IPS DF 4.7 (cell line): ENCODE measurements around the gene KIF6.

ENCODE experiments used
- DNase-seq: peaks from one replicate; pipeline ENCODE4 v3.0.0-alpha.2; 2013; ENCODE audit warnings: low spot score; ENCODE audit errors: extremely low read depth

The KIF6 gene

DNA sequence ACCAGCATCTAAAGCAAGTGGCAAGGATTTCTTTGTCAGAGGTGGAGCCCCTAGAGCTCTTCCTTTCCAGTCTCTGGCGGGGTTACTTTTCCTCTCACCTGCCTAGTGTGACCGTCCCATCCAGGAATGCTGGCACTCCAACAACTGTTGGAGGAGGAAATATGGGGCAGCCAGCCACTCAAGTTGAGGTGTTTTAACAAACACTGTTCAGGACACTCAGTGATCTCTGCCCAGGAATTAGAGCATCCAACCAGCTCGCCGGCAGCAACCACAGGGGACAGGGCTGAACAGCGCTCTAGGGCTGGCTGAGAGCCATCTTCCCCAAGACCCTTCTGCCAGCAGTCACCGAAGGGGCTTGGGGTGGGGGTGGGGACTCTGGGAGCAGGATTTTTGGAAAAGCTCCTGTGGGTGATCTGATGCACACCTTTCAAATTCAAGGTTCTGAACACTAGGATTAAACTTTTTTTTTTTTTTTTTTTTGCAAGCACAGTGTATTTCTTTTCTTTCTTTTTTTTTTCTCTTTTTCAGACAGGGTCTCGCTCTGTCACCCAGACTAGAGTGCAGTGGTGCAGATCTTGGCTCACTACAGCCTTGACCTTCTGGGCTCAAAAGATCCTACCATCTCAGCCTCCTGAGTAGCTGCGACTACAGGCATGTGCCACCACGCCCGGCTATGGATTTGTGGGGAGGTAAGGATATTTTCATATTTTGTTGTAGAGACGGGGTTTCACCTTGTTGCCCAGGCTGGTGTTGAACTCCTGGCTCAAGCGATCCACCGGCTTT is 374.3 kb downstream of the KIF6 start:
- DNase-seq, result no peak

DNA sequence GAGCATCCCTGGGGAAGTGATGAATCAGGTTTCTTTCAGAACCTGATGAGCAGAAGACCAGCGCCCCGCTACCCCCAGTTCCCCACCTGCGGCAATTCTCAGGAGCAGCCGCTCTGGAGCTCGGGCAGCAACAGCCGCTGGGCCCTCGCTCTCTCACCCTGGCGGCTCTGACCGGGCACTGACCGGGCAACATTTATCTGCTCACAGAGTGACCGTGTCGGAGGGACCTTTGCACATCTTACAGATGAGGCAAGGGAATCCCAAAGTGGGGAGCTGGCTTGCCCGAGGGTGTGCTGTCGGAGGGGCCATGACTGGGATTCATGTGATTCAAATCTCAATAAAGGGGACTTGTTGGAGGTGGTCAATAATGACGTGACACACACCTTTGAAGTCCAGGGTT is 376.5 kb downstream of the KIF6 start:
- DNase-seq, result no peak

DNA sequence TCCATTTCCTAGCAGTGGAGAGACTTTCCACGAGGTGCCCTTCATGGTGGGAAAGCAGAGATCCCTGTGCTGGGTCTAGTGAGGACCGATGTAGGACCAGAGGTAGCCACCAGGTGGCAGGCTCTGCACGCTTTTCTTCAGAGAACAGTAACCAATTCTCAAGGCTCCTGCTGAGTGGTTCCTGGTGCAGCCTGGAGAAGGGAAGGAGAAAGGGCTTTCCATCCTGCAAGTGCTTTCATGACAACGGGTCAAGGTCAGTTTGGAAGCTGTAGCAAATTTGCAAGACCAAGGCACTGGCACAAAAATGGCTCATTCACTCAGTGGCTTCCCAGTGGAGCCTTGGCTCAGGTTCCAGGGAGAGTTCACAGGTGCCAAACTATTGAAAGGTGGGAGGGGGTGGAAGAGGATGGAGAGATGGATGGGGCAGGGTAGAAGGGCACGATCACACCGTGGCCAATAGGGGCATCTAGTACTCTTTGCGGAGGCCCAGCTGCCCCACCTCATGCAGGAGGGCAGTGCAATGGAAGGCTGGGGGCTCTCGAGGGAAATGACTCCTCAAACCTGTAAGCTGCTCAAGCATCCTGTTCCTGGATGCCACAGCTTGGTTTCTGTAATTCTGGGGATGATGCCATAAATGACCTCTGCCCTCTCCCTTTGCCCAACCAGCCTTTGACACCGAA is 377.2 kb downstream of the KIF6 start:
- peak; percentile 85 for DNase-seq

GRCh38 chr6:39347206-39347605 is 378.0 kb downstream of the KIF6 start:
- DNase-seq, result no peak

GRCh38 chr6:39344821-39345280 is 380.4 kb downstream of the KIF6 start:
- DNase-seq, result no peak

GRCh38 chr6:39343396-39343870 is 381.8 kb downstream of the KIF6 start:
- DNase-seq, result no peak

DNA sequence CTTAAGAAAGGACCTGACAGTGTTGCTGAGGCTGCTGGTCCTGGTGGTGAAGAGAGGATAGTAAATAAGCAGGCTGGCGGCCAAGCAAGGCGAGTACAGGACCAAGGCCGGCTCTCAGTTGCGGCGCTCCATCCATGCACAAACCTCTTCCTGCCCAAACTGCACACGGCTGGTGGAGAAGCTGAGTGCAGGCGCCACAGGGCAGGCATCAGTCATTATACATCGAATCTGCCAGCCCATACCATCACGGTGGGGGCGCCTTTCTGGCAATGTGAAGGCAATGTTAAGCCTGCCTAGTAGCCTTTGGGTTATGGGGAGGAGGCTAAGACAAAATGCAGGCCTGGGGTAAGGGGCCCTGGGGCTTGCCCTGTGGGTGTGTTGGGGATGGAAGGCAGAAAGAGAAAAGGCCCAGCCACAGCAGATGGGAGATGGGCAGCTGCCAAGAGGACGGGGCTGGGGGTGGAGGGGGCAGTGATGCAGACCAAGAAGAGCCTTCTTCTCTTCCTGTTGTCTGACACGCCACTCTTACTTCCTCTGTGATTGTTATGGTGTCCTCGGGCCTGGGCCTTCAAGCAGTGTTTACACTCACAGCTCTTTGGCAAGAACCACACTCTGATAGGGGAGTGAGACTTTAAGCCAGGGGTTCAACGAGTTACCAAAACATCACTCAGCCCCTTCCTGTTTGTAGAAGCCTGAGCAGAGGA is 382.4 kb downstream of the KIF6 start:
- no peak for DNase-seq

- no peak for DNase-seq
Measured at GRCh38 chr6:39341937-39342336, 383.3 kb downstream of the KIF6 start.

GRCh38 chr6:39341352-39341751 is 383.9 kb downstream of the KIF6 start:
- DNase-seq, result no peak

GRCh38 chr6:39339868-39340550 is 385.2 kb downstream of the KIF6 start:
- DNase-seq, result no peak

DNA sequence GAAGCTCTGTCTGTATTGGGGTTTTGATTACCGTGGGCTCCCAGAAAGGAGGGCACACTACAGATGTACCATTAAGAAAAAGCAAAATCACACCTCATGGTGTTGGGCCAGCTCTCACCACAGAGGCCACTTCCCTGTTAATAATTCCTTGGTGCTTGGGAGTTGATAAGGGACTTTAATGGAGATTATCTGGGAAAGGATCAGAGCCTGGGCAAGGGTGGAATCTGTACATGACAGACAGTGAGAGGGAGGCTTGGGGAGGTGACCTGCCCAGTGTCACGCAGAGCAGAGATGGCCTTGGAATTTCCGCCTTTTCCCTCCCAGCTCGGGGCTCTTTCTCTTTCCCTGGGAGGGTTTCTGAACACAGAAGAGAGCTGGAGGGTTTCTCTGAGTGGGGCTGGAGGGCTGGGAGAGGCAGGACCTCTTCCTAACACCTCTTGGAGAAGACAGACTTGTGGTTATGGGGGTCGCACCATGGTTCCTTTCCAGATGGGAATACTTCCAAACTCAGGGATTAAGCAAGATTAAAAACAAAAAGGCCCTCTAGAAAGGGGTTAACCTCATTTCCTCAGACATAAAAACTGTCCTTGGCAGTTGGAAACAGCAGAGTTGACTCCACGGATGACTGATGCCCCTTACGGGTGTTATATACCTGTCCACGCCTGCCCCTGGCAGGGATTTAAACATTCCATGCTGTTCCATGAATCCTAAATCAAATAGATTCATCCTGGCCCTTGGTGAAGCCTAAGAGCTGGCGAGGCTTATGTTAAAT is 385.9 kb downstream of the KIF6 start:
- no peak for DNase-seq

- no peak for DNase-seq
Measured at GRCh38 chr6:39338397-39338796, 386.8 kb downstream of the KIF6 start.

DNA sequence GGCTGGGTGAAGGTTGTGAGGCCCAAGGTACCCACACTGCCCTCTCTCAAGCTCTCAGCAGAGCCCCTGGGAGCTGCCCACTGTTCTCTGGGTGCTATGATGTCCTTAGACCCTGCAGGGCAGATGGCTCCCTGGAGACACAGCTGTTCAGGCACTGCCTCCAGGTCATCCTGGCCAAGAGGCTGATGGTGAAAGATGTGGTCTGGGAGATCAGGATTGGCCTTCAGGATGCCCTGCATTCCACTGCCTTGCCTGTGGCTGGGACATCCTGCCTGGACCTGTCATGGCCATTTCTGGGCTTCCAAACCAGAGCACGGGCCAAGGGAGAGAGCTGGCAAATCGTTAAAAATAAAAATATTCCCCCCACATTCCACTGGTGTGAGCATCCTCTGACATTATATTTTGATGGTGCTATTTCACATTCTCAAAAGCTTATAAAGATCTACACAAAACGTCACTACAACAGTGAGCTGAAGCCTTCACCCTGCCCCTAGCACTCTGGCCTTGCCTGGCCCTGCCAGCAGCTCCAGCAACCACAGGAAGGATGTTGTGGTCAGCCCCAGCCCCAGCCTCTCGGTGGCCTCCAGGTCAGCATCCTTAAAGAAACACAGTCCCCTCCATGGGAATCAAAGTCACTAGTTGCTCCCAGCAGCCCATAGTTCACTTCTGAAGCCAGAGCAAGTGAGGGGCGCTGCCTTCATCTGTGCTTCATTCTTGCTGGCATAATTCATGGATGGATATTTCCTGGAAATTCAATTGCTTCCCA is 389.2 kb downstream of the KIF6 start:
- DNase-seq, result no peak

DNA sequence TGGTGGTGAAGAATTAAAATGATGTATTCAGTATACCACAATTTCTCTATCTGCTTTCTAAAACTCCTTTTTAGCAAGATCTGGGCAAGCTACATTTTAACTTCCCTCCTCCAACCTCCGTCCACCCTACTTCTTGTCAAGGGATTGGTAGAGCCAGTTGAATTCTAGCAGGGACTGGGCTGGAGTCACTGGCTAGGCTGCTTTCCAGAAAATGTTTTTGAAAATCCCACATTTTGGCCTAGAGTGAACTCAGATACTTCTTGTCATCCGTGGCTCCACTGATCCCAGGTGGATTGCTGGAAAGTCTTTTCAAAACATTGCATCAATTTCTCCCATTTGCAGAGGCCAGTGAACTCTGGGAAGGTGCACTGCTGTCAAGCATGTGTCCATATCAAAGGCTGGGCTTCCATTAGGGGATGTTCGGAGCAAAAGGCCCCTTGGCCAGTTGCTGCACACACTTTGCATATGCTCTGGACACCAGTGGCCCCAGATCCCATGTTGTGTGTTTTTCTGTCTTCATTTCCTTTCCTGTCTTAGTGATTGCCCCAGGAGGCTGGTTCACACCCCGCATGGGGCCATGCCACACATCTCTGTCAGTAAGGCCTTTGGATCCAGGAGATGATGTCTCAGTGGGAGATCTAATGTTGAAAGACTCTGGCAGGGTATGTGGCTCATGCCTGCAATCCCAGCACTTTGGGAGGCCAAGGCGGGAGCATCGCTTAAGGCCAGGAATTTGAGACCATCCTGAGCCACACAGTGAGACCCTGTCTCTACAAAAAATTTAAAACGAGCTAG is 391.4 kb downstream of the KIF6 start:
- no peak for DNase-seq

DNA sequence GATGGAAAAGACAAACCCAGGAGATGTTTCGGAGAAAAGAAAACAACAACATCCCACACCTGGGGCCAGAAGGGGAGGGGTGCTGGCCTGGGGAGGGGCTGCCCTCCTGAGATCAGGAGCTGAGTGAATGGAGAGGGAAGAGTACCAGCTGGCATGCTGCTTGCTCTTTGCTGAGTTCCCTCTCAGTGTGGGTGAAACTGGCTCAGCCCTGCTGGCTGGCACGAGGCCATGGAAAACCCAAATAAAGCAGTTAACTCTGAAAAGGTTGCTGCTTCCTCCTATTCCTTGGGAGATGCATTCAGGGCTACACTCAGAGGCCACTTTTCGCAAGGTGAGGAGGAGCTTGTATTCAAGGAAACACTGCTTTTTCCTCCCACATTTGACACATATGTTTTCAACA is 394.7 kb downstream of the KIF6 start:
- no peak for DNase-seq

- no peak for DNase-seq
Measured at GRCh38 chr6:39330057-39330456, 395.2 kb downstream of the KIF6 start.

GRCh38 chr6:39328066-39328465 is 397.1 kb downstream of the KIF6 start:
- no peak for DNase-seq

DNA sequence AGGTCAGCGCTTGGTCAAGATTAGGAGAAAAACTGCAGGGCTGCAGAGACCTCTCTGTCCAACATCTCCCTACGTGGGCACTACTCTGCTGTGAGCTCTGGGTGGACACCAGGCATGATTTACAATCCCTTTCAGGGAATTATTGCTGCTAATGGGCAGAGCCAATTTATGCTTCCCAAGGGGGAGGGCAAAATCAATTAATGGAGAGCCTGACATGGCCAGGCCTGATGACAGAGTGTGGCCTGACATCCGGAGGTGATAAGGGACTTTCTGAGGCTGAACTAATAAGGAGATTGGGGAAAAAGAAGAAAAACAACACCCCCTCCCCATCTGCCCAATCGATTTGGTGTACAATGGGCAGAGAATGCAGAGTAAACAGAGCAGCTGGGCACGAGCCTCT is 397.7 kb downstream of the KIF6 start:
- DNase-seq, result no peak

- DNase-seq, result no peak
Measured at GRCh38 chr6:39322306-39322850, 402.8 kb downstream of the KIF6 start, which contains the start of gene KCNK16. Gene KCNK16 (minus strand): TSS chr6:39322702. CDS start chr6:39322540, 162 bp downstream.
